ENCODE measurements around the gene NOTO. TPM values are rescaled to one million over a fixed set of nuclear protein-coding genes. Genes with fewer than 3 reads are reported as not detected.

NOTO gene
- total RNA-seq, 3 donors from 2014 or later (not counting 1 experiment from before 2014, with no cell fraction given), result not detected

- ATAC-seq, result no peak
- Mint-ChIP-seq H3K4me3 (no peak overlapping the region), H3K9me3 (no peaks in the 10 kb centered on the region), H3K36me3 (no peaks in the 10 kb centered on the region), H3K27ac (no peak overlapping the region), H3K27me3 (ENCODE audit: low read depth in 2 of 2) (no peaks in the 10 kb centered on the region), H3K4me1 (peaks cover 0 to 5% of the 10 kb centered on the region in 2 donors)
- H3K27me3 ChIP-seq (ENCODE audit: control insufficient read depth, insufficient read depth, low read length), result no peaks in the 10 kb centered on the region
- no peak for TF ChIP-seq CTCF (IDR thresholded peaks at IDR 0.05)
- H3K9me3 ChIP-seq (ENCODE audit: control insufficient read depth, insufficient read depth, low read length), result no peaks in the 10 kb centered on the region
- peaks cover 7% of the 10 kb centered on the region for H3K36me3 ChIP-seq (ENCODE audit: control insufficient read depth, insufficient read depth, low read length)
- intact Hi-C loops (cut with micrococcal nuclease), result no loop called here
- no peaks in the 10 kb centered on the region for H3K4me1 ChIP-seq (ENCODE audit: control insufficient read depth, insufficient read depth, low read length)
- no peak overlapping the region for H3K4me3 ChIP-seq (ENCODE audit: low read length)
- no peak overlapping the region for H3K27ac ChIP-seq (ENCODE audit: low read length)
- no peak for DNase-seq
- WGBS (ENCODE audit: insufficient coverage), result 96% methylated on average over 8 of the region's 8 CpGs
Observed at GRCh38 chr2:73259276-73259675, 56.9 kb downstream of the NOTO start.

GRCh38 chr2:73259704-73260337 is 57.4 kb downstream of the NOTO start:
- Histone ChIP-seq H3K9me3 (ENCODE audit: control insufficient read depth, insufficient read depth, low read length) (no peaks in the 10 kb centered on the region), H3K4me1 (ENCODE audit: control insufficient read depth, insufficient read depth, low read length) (no peaks in the 10 kb centered on the region), H3K36me3 (ENCODE audit: control insufficient read depth, insufficient read depth, low read length) (peaks cover 4% of the 10 kb centered on the region), H3K27ac (ENCODE audit: low read length) (no peak overlapping the region), H3K4me3 (ENCODE audit: low read length) (no peak overlapping the region), H3K27me3 (ENCODE audit: control insufficient read depth, insufficient read depth, low read length) (no peaks in the 10 kb centered on the region)
- Mint-ChIP-seq H3K27me3 (ENCODE audit: low read depth in 2 of 2) (no peaks in the 10 kb centered on the region), H3K9me3 (no peaks in the 10 kb centered on the region), H3K36me3 (no peaks in the 10 kb centered on the region), H3K27ac (no peak overlapping the region), H3K4me1 (peaks cover 0 to 5% of the 10 kb centered on the region in 2 donors), H3K4me3 (no peak overlapping the region)
- DNase-seq (no peak), ATAC-seq (no peak)
- TF ChIP-seq CTCF (IDR thresholded peaks at IDR 0.05), result no peak
- 86% methylated on average over 4 of the region's 4 CpGs for WGBS (ENCODE audit: insufficient coverage)
- intact Hi-C loops (cut with micrococcal nuclease), result no loop called here

GRCh38 chr2:73260338-73260984 is 58.1 kb downstream of the NOTO start:
- Mint-ChIP-seq H3K4me3 (no peak overlapping the region), H3K4me1 (peaks cover 0 to 5% of the 10 kb centered on the region in 2 donors), H3K27ac (no peak overlapping the region), H3K9me3 (no peaks in the 10 kb centered on the region), H3K27me3 (ENCODE audit: low read depth in 2 of 2) (no peaks in the 10 kb centered on the region), H3K36me3 (no peaks in the 10 kb centered on the region)
- Histone ChIP-seq H3K27me3 (ENCODE audit: control insufficient read depth, insufficient read depth, low read length) (no peaks in the 10 kb centered on the region), H3K36me3 (ENCODE audit: control insufficient read depth, insufficient read depth, low read length) (peaks cover 3% of the 10 kb centered on the region), H3K27ac (ENCODE audit: low read length) (no peak overlapping the region), H3K4me3 (ENCODE audit: low read length) (no peak overlapping the region), H3K4me1 (ENCODE audit: control insufficient read depth, insufficient read depth, low read length) (no peaks in the 10 kb centered on the region), H3K9me3 (ENCODE audit: control insufficient read depth, insufficient read depth, low read length) (no peaks in the 10 kb centered on the region)
- TF ChIP-seq CTCF (IDR thresholded peaks at IDR 0.05), result no peak
- WGBS (ENCODE audit: insufficient coverage), result 91% methylated on average over 17 of the region's 17 CpGs
- DNase-seq (no peak), ATAC-seq (no peak)
- intact Hi-C loops (cut with micrococcal nuclease), result no loop called here

Other genes starting within 250 kb of the NOTO start
- gene SFXN5, start 130.9 kb upstream of the NOTO start, total RNA-seq, result 10 to 100 TPM; 15.3 to 22.3 (median 19.8) TPM
- gene RAB11FIP5, start 89.6 kb upstream of the NOTO start, total RNA-seq, result 10 to 100 TPM in 2 of 3 donors, 1 to 10 TPM in 1; 4.9 to 15.9 (median 11.2) TPM
- gene SMYD5, start 11.7 kb downstream of the NOTO start, total RNA-seq, result 10 to 100 TPM; 12.2 to 25.3 (median 12.2) TPM
- 1 to 10 TPM; 8.3 to 9.7 (median 9.1) TPM for gene PRADC1, start 30.7 kb downstream of the NOTO start, total RNA-seq
- gene CCT7, start 31.7 kb downstream of the NOTO start, total RNA-seq, result 100 to 1,000 TPM in 2 of 3 donors, 10 to 100 TPM in 1; 82.3 to 114 (median 112) TPM
- gene FBXO41, start 81.9 kb downstream of the NOTO start, total RNA-seq, result 10 to 100 TPM; 11.5 to 16.4 (median 13.8) TPM
- gene EGR4, start 91.0 kb downstream of the NOTO start, total RNA-seq, result 1 to 10 TPM in 2 of 3 donors, under 1 TPM in 1; 0.28 to 2.6 (median 1.1) TPM
- gene ALMS1, start 183.3 kb downstream of the NOTO start, total RNA-seq, result 10 to 100 TPM; 22.9 to 33.8 (median 26.9) TPM